ENCODE results near the gene MAD1L1. TPM values are rescaled to one million over a fixed set of nuclear protein-coding genes. Genes with fewer than 3 reads are reported as not detected.

The MAD1L1 gene
- total and polyA plus RNA-seq, 4 donors = 12.8 to 20.7 (median 16.5) TPM

DNA sequence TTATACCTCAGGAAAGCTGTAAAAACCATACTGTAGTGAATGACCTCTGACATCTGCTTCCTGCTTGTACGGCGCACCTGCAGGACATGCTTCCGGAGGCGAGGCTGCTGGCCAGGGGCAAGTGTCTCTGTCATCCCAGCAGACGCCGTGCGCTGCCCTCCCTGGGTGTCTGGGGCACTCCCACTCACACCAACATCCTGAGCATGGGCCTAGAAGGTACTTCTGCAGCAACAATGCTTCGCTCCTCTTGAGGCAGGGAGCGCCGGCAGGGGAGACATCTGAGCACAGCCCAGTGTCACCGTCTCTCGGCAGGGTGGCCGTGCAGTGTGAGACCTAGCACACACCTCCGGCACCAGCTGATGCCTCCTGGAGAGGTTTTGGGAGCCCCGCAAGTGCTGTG lies 269.2 kb downstream of the MAD1L1 start:
- H3K36me3 ChIP-seq (ENCODE audit: control insufficient read depth in 4 of 4, insufficient read depth in 3 of 4, low read depth in 1 of 4, low read length in 3 of 4) = no peaks in the 10 kb centered on the region
- no peaks in the 10 kb centered on the region for H3K4me1 ChIP-seq (ENCODE audit: control insufficient read depth in 4 of 4, insufficient read depth in 4 of 4, low read length in 3 of 4)
- TF ChIP-seq ZBTB33 (IDR thresholded peaks at IDR 0.05) (no peak), FOXA2 (IDR thresholded peaks at IDR 0.05) (no peak), EGR1 (IDR thresholded peaks at IDR 0.05; ENCODE audit: low read depth in 2 of 2) (no peak), HNF4A (conservative IDR thresholded peaks at IDR 0.05) (no peak), SP1 (IDR thresholded peaks at IDR 0.05) (no peak), NR2F2 (IDR thresholded peaks at IDR 0.05) (no peak), RXRA (IDR thresholded peaks at IDR 0.05) (no peak), GABPA (IDR thresholded peaks at IDR 0.05 in 1 of 2, conservative IDR thresholded peaks at IDR 0.05 in 1 of 2) (no peak), TAF1 (conservative IDR thresholded peaks at IDR 0.05) (no peak), MAX (IDR thresholded peaks at IDR 0.05) (no peak), RAD21 (IDR thresholded peaks at IDR 0.05) (no peak), HNF4G (IDR thresholded peaks at IDR 0.05) (no peak)
- TF ChIP-seq, protein P1, sequence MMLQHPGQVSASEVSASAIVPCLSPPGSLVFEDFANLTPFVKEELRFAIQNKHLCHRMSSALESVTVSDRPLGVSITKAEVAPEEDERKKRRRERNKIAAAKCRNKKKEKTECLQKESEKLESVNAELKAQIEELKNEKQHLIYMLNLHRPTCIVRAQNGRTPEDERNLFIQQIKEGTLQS (IDR thresholded peaks at IDR 0.05) = no peak
- no peak overlapping the region for H3K4me3 ChIP-seq (ENCODE audit: low read depth in 1 of 3, low read length in 3 of 3)
- no peak for DNase-seq (ENCODE audit: low spot score)
- H3K9me3 ChIP-seq (ENCODE audit: control insufficient read depth in 4 of 4, low read length in 3 of 4) = no peaks in the 10 kb centered on the region
- no peaks in the 10 kb centered on the region for H3K27me3 ChIP-seq (ENCODE audit: control insufficient read depth in 4 of 4, insufficient read depth in 4 of 4, low read length in 3 of 4)
- H3K27ac ChIP-seq (ENCODE audit: low read depth in 1 of 2, low read length in 2 of 2) = no peak overlapping the region
- WGBS = 95% methylated on average over 15 of the region's 15 CpGs
- no peak overlapping the region for H3K9ac ChIP-seq (ENCODE audit: low read depth in 1 of 2, low read length in 2 of 2)

DNA sequence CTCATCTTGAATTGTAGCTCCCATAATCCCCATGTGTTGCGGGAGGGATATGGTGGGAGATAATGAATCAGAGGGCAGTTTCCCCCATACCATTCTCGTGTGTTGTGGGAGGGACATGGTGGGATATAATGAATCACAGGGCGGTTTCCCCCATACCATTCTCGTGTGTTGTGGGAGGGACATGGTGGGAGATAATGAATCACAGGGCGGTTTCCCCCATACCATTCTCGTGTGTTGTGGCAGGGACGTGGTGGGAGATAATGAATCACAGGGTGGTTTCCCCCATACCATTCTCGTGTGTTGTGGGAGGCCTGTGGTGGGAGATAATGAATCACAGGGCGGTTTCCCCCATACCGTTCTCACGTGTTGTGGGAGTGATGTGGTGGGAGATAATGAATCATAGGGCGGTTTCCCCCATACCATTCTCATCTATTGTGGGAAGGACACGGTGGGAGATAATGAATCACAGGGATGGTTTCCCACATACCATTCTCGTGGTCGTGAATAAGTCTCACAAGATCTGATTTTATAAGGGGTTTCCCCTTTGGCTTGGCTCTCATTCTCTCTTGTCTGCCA lies 271.0 kb downstream of the MAD1L1 start:
- no peaks in the 10 kb centered on the region for H3K36me3 ChIP-seq (ENCODE audit: control insufficient read depth in 4 of 4, insufficient read depth in 3 of 4, low read depth in 1 of 4, low read length in 3 of 4)
- H3K4me3 ChIP-seq (ENCODE audit: low read depth in 1 of 3, low read length in 3 of 3) = no peak overlapping the region
- DNase-seq (ENCODE audit: low spot score) = no peak
- no peak overlapping the region for H3K9ac ChIP-seq (ENCODE audit: low read depth in 1 of 2, low read length in 2 of 2)
- H3K9me3 ChIP-seq (ENCODE audit: control insufficient read depth in 4 of 4, low read length in 3 of 4) = no peaks in the 10 kb centered on the region
- 89% methylated on average over 15 of the region's 15 CpGs for WGBS
- TF ChIP-seq, protein P2, sequence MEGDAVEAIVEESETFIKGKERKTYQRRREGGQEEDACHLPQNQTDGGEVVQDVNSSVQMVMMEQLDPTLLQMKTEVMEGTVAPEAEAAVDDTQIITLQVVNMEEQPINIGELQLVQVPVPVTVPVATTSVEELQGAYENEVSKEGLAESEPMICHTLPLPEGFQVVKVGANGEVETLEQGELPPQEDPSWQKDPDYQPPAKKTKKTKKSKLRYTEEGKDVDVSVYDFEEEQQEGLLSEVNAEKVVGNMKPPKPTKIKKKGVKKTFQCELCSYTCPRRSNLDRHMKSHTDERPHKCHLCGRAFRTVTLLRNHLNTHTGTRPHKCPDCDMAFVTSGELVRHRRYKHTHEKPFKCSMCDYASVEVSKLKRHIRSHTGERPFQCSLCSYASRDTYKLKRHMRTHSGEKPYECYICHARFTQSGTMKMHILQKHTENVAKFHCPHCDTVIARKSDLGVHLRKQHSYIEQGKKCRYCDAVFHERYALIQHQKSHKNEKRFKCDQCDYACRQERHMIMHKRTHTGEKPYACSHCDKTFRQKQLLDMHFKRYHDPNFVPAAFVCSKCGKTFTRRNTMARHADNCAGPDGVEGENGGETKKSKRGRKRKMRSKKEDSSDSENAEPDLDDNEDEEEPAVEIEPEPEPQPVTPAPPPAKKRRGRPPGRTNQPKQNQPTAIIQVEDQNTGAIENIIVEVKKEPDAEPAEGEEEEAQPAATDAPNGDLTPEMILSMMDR (IDR thresholded peaks at IDR 0.05; ENCODE audit: low read depth, low read length, missing input control) = no peak
- TF ChIP-seq REST (IDR thresholded peaks at IDR 0.05) = no peak
- TF ChIP-seq EGR1 (IDR thresholded peaks at IDR 0.05; ENCODE audit: low read depth in 2 of 2) = no peak
- no peak for TF ChIP-seq HNF4G (IDR thresholded peaks at IDR 0.05)
- no peak for TF ChIP-seq SP1 (IDR thresholded peaks at IDR 0.05)
- no peak for TF ChIP-seq JUND (IDR thresholded peaks at IDR 0.05)
- TF ChIP-seq NR2F2 (IDR thresholded peaks at IDR 0.05) = no peak
- TF ChIP-seq FOXA1 (IDR thresholded peaks at IDR 0.05) = no peak
- TF ChIP-seq, protein P1 (IDR thresholded peaks at IDR 0.05) = no peak
- no peak for TF ChIP-seq ZBTB33 (IDR thresholded peaks at IDR 0.05)
- TF ChIP-seq FOXA2 (IDR thresholded peaks at IDR 0.05) = no peak
- no peak for TF ChIP-seq MAX (IDR thresholded peaks at IDR 0.05)
- no peak for TF ChIP-seq HNF4A (conservative IDR thresholded peaks at IDR 0.05)
- no peak for TF ChIP-seq YY1 (IDR thresholded peaks at IDR 0.05)
- no peak for TF ChIP-seq GABPA (IDR thresholded peaks at IDR 0.05 in 1 of 2, conservative IDR thresholded peaks at IDR 0.05 in 1 of 2)
- TF ChIP-seq RXRA (IDR thresholded peaks at IDR 0.05) = no peak
- no peak for TF ChIP-seq RAD21 (IDR thresholded peaks at IDR 0.05)
- TF ChIP-seq TAF1 (conservative IDR thresholded peaks at IDR 0.05) = no peak
- no peaks in the 10 kb centered on the region for H3K27me3 ChIP-seq (ENCODE audit: control insufficient read depth in 4 of 4, insufficient read depth in 4 of 4, low read length in 3 of 4)
- no peak overlapping the region for H3K27ac ChIP-seq (ENCODE audit: low read depth in 1 of 2, low read length in 2 of 2)
- peaks cover 0 to 3% (median 1%) of the 10 kb centered on the region in 4 donors for H3K4me1 ChIP-seq (ENCODE audit: control insufficient read depth in 4 of 4, insufficient read depth in 4 of 4, low read length in 3 of 4)
